HEK293 (cell line): ENCODE data around the gene PFKL.

Experiments
- ATF2 ChIP-seq: fragments of 450-650 bp; formaldehyde crosslinking; IDR thresholded peaks from 2 replicates; pipeline ENCODE4 v1.5.1; 2016; ENCODE audit warnings: missing biosample characterization, missing genetic modification characterization, low read depth
- CTCF ChIP-seq: fragments of 450-650 bp; formaldehyde crosslinking; IDR thresholded peaks from 2 replicates; pipeline ENCODE4 v1.5.1; 2016; ENCODE audit warnings: missing biosample characterization, missing genetic modification characterization
- SALL2 ChIP-seq: fragments of 450-650 bp; formaldehyde crosslinking; IDR thresholded peaks from 2 replicates; pipeline ENCODE4 v1.5.0; 2017; ENCODE audit warnings: missing biosample characterization, mild to moderate bottlenecking, missing genetic modification characterization, borderline replicate concordance
- TCF7L2 ChIP-seq: IDR thresholded peaks from 2 replicates; pipeline ENCODE4 v1.6.1; 2011; ENCODE audit warnings: low read depth, mild to moderate bottlenecking, inconsistent platforms, low read length, moderate library complexity, borderline replicate concordance
- ZBTB44 ChIP-seq: fragments of 450-650 bp; IDR thresholded peaks from 2 replicates; pipeline ENCODE4 v1.5.1; 2018; ENCODE audit warnings: missing biosample characterization, mild to moderate bottlenecking, missing genetic modification characterization
- ZBTB48 ChIP-seq: fragments of 450-650 bp; formaldehyde crosslinking; IDR thresholded peaks from 2 replicates; pipeline ENCODE4 v1.5.1; 2016; ENCODE audit warnings: missing biosample characterization, missing genetic modification characterization
- ZNF610 ChIP-seq: fragments of 450-650 bp; formaldehyde crosslinking; IDR thresholded peaks from 2 replicates; pipeline ENCODE4 v1.5.1; 2016; ENCODE audit warnings: missing biosample characterization, missing genetic modification characterization, borderline replicate concordance
- ZNF777 ChIP-seq: fragments of 450-650 bp; formaldehyde crosslinking; IDR thresholded peaks from 2 replicates; pipeline ENCODE4 v1.5.1; 2017; ENCODE audit warnings: missing biosample characterization, missing genetic modification characterization, borderline replicate concordance
- ZNF792 ChIP-seq: fragments of 450-650 bp; formaldehyde crosslinking; IDR thresholded peaks from 2 replicates; pipeline ENCODE4 v1.5.1; 2016; ENCODE audit warnings: missing biosample characterization, missing genetic modification characterization
- ZNF843 ChIP-seq: fragments of 450-650 bp; formaldehyde crosslinking; IDR thresholded peaks from 2 replicates; pipeline ENCODE4 v1.5.1; 2016; ENCODE audit warnings: missing biosample characterization, missing genetic modification characterization
- ZSCAN30 ChIP-seq: fragments of 450-650 bp; IDR thresholded peaks from 2 replicates; pipeline ENCODE4 v1.5.1; 2018; ENCODE audit warnings: missing biosample characterization, mild to moderate bottlenecking, missing genetic modification characterization, moderate library complexity

DNA sequence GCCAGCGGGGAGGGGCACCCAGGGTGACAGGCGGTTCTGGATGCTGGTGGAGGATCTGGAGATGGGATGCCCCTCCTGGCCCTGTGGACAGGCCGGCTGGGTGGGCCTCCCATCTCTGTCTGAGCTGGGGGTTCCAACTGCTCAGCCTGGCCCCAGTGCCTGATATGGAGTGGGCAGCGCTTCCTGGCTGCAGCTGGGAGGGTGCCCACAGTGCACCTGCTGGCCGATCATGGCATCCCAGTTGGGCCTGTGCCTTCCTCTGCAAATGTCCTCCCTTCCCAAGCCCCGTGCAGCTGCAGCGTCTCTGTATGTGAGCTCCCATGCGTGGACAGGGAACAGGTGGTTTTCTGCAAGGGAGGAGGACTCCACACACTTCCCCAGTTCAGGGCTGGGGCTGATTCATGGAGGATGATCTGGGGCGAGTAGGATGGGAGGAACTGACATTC lies 2.1 kb downstream of the PFKL start:
- no peak for TF ChIP-seq ZNF792 (tag by site-specific recombination)
- no peak for TF ChIP-seq ZBTB48 (tag by site-specific recombination)
- TF ChIP-seq CTCF (tag by site-specific recombination), result peak; percentile 42; the same call in 1 of the 2 replicates
- TF ChIP-seq ZSCAN30 (tag by site-specific recombination), result no peak
- TF ChIP-seq ZNF777 (tag by site-specific recombination), result no peak
- TF ChIP-seq ZNF610 (tag by site-specific recombination), result no peak
- no peak for TF ChIP-seq SALL2 (tag by site-specific recombination)
- no peak for TF ChIP-seq TCF7L2
- TF ChIP-seq ATF2 (tag by site-specific recombination), result no peak
- TF ChIP-seq ZBTB44 (tag by site-specific recombination), result 0 out of 2 replicates have a peak, but pooled peaks have one; percentile 45
- TF ChIP-seq ZNF843, result no peak
